Liver (tissue), 4 donors: ENCODE results near the gene DYSF. TPM values are rescaled to one million over a fixed set of nuclear protein-coding genes. Genes with fewer than 3 reads are reported as not detected.

Experiments used
- polyA plus RNA-seq, 2 donors: library from polyadenylated mRNA; stranded (reverse) in 1 of 2; unstranded in 1 of 2; fragments of 200-250 nt in 1 of 2; fragments of >200 nt in 1 of 2; fragmentation: Nextera tagmentation in 1 of 2; extraction: Ambion mirVana in 1 of 2; gene quantifications; one replicate each; pipeline versions ENCODE4 v1.2.1 to v1.2.3, GENCODE V29; 2013 to 2015
- total RNA-seq, 2 donors: library from RNA; depleted of rRNA; stranded (reverse); fragments of >200 nt; gene quantifications; one replicate each; pipeline ENCODE4 v1.2.3, GENCODE V29; 2014
- donor health status: healthy.
- donor health status: healthy.
- donor health status: healthy.

Gene DYSF
- total and polyA plus RNA-seq, 4 donors, result 8.5 to 20.8 (median 13.6) TPM

Other genes starting within 250 kb of the DYSF start
- 10 to 100 TPM; 10.9 to 28.6 TPM for gene PAIP2B, start 226.5 kb upstream of the DYSF start, total RNA-seq
- gene PAIP2B, start 226.5 kb upstream of the DYSF start, polyA plus RNA-seq, result 10 to 100 TPM in 1 of 2 donors, 1 to 10 TPM in 1; 4.8 to 10.2 TPM
- gene ZNF638, start 121.8 kb upstream of the DYSF start, total RNA-seq, result 100 to 1,000 TPM in 1 of 2 donors, 10 to 100 TPM in 1; 70.3 to 151 TPM
- 10 to 100 TPM; 24.8 to 41.9 TPM for gene ZNF638, start 121.8 kb upstream of the DYSF start, polyA plus RNA-seq